NCI-H345 (cell line): ENCODE measurements around the gene PLPP4.

ENCODE experiments used
- DNase-seq: peaks from one replicate; lab custom pipeline; 2025; lab: John Stamatoyannopoulos, UW

Gene PLPP4

DNA sequence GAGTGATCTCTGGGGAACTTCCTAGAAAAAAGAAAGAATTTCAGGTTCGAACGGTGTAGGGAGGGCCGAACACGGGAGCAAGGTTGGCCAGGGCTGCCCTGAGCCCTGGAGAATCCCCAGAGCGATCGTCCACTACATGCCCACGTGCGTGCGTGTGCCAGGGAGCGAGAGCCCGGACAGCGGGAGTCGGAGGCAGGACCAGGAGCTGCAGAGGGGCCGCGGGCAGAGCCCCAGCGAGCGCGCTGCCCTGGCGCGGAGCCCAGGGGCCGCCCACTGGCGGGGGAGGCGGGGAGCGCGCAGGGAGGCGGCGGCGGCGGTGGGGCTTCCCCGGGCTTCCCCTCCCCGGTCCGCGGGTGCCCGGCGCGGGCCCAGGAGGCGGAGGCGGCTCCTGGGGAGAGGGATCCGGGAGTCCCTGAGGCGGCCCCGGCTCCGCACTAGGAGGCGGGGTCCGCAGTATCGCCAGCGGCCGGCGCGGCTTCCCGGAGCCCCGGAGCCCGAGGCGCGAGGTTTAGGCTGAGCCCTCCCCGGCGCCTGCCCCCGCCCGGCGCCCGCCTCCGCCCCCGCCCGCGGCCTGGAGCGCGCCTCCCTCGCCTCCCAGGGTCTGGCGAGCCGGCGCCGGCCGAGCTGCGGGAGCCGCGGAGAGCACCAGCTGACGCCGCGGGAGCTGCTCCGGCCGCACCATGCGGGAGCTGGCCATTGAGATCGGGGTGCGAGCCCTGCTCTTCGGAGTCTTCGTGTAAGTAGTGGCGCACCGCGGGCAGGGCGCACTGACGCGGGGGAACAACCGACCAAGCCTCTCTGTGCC is at the start of gene PLPP4:
PLPP4 (plus strand) TSS at position 602 of the 805 bp plus-strand sequence; CDS start at position 681, 79 bp downstream.
- peak; percentile 44 for DNase-seq

DNA sequence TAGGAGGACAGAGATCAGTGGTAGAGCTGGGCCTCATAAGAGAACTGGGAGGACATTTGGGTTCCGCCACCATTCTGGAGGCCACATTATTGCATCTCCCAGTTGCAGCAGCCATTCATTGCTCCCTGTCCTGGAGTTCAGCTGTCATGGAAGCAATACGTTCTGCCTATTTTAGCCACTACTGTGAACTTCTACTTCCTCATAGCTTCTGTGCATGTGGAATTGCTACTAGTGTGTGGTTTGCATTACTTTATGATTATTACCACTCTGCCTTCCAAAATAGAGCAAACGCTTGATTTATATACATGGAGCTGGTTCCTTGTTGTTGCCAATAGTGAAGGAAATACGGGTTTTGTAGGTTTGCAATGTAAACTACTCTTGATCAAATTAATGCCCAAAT is 47.2 kb upstream of the PLPP4 start:
- DNase-seq, result no peak

DNA sequence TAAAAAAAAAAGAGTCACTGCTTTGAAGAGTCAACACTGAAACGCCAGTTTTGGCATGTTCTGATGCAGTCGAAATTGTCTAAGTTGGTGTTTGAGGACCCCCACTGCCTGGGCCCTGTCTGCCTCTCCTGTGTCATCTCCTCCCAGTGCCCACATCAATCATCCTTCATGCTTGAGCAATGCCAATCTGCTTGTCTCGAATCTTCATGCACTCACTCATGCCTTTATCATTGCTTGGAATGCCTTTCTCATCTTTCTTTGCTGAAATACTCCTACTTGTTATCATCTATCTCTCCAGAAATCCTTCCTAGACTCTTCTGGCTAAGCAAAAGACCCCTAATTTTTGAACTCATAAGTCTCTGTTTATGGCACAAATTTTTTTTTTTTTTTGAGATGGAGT is 42.1 kb upstream of the PLPP4 start:
- no peak for DNase-seq

DNA sequence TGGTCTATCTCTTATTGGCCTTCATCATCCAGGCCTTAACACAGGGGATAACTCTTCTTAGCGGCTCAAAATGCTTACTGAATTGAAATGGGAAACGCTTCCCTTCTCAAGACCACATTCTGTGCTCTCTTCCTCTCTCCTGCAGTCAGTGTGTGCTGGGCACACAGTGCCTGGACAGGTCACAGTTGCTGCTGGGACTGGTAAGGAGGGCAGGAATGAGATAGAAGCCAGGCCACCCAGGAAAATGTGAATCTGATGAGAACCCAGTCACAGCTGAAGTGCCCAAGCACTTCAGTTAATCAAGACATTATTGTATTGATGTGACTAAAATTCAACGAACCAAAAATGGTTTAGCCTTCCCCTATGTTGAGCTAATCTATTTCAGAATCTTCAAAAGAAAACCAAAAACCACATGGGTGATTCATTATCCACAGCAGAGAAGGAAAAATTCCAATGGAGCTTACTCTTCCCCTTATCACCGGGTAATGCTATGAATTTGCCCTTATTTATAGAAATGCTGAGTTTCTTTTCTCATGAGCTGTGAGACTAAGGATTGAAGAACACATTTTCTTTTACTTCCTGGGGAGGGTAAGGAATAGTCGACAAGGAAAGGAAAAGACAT is 41.2 kb upstream of the PLPP4 start:
- no peak for DNase-seq

DNA sequence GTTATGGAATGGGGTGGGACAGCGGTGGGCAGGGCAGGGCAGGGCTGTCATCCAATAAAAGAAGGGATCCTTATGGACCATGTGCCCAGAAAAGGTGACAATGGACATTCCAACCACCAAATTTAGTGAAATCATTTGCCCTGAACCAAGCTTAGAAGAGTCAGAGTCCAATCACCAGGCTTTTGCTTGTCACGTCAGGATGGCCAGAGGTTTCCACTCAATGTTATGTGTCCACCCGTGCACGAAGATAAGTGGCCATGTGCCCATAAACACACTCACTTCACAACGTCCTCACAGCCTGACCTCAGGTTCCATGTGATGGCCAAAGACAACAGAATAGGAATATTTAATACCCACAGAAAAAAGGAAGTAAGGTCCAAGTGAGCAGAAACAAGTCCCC is 36.6 kb upstream of the PLPP4 start:
- DNase-seq, result no peak

DNA sequence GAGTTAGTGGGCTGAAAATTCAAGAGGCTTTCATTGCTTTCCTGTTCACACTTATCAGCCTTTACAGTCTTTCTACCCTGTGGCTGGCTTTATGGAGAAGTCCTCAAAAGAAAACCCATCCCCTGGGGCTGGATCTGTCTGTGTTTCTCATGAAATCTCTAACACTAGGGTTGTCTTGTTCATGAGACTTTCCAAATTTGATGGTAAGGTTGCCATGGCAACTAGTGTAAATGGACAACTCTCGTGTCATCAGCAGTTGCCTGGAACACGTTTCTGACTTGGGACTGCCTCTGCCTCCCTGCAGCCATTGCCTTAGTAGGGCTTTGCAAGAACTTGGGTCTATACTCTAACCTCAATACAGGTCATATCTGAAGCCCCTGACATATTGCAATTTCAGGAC is 35.8 kb upstream of the PLPP4 start:
- DNase-seq, result no peak

DNA sequence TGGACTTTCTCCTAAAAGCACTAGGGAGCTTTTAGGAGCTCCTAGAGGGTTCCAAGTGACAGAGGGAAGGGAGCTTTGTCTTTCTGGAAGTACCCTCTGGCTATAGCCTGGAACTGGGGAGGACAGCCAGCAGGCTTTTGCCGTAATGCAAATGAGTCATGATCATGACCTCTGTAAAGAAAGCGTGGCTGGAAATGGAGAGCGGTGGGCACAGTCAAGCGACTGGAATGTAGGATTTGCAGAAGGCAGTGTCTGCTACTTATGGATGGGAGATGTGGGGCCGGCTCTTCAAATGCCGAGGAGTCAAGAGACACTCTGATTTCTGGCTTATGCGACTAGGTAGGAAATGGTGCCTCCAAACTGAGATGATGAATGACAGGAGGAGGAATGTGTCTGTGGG is 34.6 kb upstream of the PLPP4 start:
- no peak for DNase-seq

DNA sequence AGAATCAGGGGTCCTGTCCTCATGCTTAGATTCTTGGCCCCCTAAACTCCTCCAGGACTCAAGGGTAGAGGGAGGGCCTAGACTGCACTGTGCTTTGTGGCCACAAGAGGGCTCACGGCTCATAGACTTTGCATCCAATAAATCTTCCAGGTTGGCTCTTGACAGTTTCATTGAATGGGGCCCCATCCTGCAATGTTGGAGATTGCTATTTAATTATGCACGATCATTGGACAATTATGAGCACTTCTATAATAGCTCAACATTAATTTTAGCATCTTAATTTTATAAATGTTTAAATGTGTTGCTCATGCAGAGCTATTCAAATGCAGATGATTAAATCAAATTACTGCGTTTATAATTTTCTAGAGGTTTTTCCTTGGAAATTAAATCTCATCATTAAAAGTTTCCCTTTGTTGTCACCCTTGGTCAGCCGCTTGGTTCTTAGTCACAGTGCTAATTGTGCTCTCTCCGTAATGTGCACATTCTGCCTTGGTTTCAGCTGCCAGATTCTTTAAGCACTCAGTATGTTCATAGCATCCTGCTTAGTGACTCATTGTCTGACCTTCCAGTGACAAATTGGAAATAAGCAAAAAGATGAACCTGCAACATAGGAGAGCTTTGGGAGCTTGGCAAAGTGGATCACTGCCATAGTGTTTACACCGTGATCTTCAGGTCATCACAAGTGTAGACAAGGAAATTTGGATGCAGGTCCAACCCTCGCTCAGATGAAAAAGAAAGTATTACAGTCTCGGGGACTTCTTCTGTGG is 33.4 kb upstream of the PLPP4 start:
- peak; percentile 31 for DNase-seq

DNA sequence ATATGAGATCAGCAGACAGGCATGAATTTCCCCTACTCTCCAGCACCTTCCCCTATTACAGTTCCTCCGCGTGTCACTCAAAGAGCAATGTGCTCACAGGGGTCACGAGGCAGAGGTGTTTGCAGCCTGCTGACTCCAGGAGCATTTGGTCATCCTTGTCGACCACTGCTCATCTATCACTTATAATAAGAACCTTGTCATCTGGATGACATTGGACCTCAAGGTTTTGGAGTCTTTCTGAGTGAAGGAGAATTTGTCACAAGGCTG is 32.9 kb upstream of the PLPP4 start:
- DNase-seq, result no peak

DNA sequence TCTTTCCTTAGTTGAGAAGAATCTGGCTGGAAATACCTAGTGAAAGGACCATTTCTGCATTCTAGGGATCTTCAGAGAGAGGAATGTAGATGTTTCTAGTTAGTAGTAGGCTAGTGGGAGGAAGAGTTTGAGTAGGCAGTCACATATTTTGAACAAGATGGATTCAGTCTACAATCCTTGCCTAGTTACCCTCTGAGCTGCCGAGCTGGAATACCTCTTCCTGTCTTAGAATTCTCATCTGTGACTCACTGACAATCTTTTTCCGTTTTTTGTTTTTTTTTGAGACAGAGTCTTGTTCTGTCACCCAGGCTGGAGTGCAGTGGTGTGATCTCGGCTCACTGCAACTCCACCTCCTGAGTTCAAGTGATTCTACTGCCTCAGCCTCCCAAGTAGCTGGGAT is 30.7 kb upstream of the PLPP4 start:
- no peak for DNase-seq

DNA sequence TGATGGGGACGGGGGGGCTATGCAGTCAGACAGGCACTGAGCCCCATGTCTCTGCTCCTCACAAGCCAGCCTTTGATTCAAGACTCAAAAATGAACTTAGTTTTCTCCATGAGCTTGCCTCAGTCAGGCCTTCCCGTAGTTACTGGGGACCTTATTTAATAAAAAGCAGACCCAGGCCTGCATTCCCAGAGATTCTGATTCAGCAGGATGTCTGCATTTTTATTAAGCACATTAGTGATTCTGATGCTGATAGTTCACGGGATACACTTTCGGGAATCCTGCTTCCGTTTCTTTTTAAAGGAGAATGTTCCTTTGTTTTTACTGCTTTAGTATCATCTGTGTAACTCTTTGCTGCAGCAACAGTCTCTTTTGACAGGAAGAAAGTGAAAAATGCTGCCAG is 28.3 kb upstream of the PLPP4 start:
- DNase-seq, result no peak

DNA sequence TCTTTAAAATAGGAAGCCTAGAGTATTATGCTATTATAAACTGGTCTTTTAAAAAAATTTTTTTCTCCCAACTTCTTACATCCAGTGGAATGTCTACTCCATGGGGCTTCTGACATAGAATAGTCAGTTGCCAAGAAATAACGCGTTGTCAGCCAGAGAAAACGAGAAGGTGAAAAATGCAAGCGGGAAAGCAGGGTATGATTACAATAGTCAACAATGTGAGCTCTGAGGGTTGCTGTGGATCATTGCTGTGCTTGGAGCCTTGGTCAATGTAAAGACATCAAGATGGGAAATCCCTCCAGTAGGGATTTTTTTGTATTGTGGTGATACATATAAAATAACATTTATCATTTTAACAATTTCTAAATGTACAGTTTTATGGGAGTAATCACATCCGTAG is 27.6 kb upstream of the PLPP4 start:
- DNase-seq, result no peak

DNA sequence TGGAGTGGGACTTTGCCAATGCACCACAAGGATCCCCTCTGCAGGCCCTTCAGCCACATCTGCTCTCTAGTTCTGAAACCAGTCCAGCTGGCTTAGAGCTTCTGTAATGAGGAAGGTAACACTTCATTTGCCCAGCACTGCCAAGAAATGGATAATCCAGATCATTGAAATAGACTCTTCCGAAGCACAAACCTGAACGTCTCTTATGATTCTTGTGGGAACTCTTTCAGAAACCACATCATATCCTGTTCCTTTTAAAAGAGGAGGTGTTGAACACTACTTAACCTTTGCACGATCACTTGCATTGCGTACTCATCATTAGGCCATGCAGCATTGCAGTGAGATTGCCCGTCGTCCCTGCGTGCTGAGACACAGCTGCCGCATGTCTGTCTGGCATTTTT is 25.8 kb upstream of the PLPP4 start:
- DNase-seq, result peak; percentile 35

DNA sequence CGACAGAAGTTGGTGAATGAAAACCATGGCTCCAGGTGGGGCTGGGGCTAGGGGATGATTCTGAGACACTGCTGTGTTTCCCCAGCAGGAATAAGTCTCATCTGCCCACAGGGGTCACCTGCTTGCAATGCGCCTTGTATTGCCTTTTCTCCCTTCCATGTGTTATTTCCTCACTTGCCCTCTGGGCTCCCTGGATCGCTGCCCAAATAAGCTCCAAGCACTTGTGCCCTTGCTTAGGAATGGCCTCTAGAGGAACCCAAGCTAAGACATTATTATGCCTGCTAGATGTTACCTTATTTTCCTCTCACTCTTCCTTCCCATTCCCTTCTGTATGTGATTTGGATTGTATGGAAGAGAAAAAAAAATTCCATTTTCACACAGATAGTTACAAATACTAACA is 24.8 kb upstream of the PLPP4 start:
- DNase-seq, result no peak

DNA sequence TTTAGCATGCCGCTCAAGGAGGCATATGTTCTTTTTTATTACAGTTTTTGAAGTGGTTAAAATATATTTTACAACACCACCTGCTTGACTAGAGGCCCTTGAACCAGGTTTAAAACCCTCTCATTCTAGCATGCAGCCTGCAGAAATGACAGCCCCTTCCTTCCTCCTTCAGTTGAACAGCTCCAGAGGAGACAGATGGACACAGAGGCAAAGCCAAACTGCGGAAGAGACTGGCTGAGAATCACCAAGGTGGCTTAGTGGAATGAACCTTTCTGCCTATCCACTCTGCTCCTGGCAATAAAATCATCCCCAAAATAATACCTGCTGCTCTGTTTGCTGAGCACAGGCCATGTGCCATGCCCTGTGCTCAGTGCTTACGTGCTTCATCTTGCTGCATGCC is 23.9 kb upstream of the PLPP4 start:
- no peak for DNase-seq

DNA sequence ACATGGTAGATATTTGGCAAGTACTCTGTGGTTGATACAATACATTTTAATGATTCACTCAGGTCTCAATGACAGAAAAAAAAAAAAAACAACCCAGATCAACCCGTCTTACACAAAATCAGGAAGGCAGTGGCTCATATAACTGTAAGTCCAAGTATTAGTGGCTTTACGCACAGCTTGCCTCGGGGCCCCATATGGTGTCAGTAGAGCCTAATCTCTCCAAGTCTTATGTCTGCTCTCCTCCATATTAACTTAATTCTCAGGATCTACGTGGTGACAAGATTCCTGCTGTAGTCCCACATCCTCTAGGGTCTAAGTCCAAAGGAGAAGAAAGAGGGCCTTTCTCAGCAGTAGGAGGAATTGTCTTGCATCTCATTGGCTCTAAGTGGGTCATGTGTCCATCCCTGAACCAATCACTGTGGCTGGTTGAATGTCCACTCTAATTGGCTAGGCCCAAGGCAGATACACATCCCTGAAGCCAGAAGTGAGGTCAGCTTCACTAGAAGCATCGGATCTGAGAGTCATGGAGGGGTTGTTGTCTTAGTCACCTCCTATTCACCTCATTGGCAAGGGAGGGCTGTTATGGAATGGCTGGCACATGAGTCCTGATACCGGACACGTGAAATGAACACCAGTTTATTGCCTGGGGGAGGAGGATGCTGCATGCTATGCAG is 20.5 kb upstream of the PLPP4 start:
- DNase-seq, result no peak

DNA sequence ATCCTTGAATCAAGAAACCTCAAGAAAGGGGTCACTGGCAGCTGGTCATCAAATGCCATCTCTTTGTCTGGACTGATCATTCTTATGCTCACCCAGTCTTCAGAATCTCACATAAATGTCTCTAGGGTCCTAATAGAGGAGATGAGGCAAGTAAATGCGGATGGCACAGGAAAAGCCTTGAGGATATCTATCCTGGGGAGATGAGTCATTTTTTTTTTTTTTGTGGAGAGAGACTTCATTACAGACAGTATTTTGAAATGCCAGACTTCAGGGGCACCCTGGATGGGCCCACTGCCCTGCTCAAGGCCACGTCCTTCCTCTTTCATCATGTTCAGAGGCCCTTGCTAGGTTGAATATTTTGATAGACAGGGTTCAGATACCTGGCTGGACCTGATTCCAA is 19.5 kb upstream of the PLPP4 start:
- DNase-seq, result no peak

DNA sequence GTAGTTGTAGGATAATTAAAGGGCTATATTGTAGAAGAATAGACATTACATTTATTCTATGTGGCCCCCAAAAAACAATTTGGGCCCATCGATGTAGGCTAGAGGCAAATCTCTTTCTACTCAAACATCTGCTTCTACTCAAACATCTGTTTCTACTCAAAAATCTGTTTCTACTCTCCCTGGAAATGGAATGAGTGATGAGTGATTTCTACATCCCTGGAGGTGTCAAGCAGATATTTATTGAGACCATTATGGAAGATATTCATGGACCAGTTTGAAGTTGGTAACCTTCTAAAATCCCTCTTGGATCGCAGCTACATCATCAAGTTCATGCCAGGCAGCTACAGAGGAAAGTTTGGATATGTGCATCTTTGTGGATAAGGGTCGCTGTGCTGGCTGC is 5.1 kb upstream of the PLPP4 start:
- no peak for DNase-seq

DNA sequence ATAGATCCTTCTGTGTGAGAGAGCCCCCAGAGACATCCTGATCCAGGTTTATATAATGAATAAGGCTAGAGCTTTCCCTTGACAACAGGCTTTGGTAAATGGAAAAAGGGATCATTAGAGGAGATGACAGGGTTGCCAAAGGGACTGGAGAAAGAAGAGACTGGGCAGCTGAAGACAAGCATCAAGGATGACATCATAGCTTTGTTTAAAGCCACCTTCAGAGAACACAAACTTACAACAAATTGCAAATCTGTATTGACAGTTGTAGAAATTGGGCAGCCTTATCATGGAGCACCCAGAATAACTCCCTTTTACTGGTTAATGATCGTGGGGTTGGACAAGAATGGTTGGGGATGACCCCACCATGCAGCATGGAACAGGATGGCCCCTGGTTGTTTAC is 3.7 kb upstream of the PLPP4 start:
- no peak for DNase-seq

DNA sequence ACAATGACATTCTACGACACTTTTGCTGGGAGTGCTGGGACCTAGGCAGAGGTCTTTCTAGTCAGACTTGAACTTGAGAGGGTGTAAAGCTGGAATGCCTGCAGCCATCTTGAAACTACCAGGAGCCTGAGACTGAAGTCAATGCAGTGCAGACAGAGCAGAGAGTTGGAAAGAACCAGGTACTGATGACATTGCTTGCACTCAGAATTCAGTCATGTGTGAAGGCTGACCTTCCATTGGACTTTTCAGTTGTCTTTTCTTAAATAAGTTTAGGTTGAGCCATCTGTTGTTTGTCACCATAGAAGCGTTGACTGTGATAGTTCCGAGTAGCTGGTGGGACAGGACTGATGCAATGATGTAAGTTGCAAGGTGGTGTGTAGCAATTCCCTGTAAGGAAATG is 3.1 kb upstream of the PLPP4 start:
- DNase-seq, result no peak

DNA sequence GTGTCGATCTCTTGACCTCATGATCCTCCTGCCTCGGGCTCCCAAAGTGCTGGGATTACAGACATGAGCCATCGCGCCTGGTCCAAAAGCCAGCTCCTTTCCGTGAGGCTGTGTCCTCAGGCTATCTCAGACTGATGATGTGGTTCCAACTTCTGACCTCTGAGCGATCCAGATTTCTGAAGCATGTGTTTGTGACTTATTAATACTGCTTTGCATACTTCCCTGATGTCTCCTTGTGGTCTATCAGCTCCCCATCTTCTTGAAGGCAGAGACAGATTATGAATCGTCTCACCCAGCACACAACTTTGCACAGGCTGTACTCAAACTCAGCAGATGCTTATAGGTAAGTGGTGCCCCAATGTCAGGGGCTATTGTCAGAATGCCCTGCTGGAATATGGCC is 2.0 kb upstream of the PLPP4 start:
- no peak for DNase-seq

DNA sequence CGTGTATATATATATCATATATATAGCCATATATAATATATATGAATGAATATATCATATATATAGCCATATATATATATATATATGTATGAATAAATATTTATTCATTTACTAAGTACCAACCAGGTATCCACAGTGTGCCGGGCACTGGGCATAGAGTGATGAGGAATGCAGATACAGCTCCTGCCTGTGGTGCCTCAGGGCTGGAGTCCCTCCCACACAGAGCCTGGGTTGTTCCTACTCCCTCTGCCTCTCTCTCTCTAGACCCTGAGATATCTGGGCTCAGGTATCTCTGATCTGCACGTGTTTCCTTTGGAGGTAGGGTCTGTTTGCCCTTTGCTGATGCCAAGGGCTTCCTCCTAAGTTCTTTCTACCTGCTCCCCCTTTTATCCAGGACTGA is 1.4 kb upstream of the PLPP4 start:
- no peak for DNase-seq

DNA sequence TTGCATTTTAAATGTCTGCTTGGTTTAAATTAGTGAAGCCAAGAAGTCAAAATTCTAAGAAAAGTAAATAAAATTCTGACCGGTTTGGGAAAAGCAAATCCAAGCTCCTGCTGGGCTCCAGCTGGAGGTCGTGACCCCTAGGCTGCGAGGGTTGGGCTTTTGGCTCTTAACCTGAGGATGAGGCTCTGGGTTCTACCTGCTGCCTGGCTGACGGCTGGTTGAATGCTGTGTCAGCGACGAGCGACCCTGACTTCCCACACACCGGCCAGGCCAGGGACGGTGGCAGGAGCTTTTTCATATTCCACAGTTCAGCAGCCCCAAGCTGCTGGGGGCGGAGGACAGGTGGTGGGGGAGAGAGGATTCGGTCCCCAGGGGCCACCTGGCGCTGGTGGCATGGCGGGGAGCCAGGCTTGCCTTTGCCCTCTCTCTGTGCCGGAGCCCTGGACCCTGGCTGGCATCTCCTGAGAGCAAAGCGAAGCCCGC is 843 bp upstream of the PLPP4 start:
- no peak for DNase-seq
